NCI-H1436 (cell line): Measurements from ENCODE around the gene SLC35F3.

Experiments
- DNase-seq: peaks from one replicate; lab custom pipeline; 2025; lab: John Stamatoyannopoulos, UW

The SLC35F3 gene

GRCh38 chr1:233912447-233912846 is 8.0 kb downstream of the SLC35F3 start:
- no peak for DNase-seq

DNA sequence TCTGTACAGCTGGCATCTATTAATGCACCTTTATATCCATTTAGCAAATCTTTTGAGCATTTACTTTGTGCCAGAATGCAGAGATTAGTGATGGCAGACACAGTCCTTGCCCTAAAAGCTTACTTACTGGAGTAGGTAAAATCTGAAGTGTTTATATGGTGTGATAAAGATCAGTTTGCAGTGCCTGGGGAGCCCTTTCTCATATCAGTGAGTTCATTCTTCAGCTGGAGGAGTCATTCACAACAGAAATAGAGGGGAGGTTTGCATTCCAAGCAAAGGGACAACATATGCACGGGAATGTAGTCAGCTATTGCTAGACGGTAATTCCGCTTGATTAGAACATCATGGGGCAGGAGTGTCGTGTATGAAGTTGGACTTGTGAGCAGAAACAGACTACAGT is 8.4 kb downstream of the SLC35F3 start:
- DNase-seq: no peak

DNA sequence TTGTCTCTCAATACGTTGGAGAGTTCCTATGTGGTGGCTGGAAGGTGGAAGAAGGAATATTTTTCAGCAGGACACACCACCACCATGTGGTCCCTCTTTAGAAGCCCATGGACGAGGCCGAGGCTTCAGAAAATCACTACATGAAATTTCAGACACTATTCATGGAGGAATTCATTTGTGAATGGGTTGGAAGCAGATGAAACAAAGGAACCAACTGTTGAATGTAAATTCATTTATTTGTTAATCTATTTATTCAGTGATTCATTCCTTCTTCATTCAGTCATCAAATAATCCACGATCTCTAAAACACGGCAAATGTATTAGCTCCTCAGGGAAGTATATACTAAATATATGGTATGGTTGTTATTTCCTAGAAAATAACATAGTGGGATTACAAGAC is 12.2 kb downstream of the SLC35F3 start:
- no peak for DNase-seq

- DNase-seq: no peak
These were observed 15.3 kb downstream of the SLC35F3 start for GRCh38 chr1:233919786-233920185.

DNA sequence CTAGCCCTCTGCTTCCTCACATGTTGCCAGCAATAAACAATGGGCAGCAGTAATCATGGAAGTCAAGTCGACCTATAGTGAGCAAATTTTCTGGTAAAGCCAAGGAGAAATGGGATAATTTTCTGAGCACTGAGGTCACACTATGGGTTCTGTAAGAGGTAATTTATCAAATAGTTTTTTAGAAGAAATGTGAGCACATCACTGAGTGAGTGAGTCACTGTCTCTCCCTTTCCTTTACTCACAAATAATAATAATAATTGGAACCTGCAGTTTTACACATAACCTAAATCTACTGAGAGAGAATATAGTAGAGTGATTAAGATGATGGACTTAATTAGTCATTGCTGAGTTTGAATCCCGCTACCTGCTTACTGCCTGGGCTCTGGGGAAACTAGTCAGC is 23.6 kb downstream of the SLC35F3 start:
- no peak for DNase-seq

GRCh38 chr1:233933339-233933738 is 28.9 kb downstream of the SLC35F3 start:
- no peak for DNase-seq

DNA sequence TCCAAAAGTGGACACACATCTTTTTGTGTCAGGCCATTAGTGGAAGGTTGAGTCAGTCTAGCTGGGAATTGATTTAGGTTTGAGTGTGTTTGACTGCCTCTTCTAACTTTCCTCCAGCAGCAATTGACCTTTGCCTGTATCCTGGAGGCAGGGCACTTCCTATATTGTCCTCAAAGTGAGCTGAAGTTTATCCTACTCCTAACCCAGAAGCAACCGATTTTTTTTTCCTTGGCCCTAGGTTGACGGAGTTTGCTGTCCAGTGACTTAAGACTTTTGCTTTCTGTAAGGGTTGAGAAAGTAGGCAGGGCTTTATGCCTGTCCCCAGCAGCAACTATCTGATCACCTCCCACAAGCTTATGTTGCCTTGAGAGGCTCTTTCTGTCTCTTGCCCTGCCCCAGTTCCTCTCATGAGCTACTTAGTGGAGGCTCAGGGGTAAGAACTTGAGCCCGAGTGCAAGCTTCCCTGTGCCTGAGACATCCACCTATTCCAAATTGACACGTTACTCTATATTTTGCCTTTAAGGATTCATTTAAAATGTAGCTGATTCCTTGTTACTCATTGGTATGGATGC is 30.9 kb downstream of the SLC35F3 start:
- DNase-seq: no peak

DNA sequence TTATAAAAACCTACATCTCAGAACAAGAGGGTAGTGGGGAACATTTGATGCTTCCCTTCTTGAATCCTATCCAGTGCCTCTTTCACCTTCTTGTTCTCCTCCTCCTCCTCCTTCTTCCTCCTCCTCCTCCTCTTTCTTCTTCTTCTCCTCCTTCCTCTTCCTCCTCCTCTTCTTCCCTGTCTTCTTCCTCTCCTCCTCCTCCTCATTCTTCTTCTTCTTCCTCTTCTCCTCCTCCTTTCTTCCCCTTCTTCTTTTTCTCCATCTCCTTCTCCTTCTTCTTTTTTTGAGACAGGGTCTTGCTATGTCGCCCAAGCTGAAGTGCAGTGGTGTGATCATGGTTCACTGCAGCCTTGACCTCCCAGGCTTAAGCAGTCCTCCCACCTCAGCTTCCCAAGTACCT is 31.9 kb downstream of the SLC35F3 start:
- no peak for DNase-seq

- DNase-seq: no peak
These were observed 32.4 kb downstream of the SLC35F3 start for GRCh38 chr1:233936842-233937241.

DNA sequence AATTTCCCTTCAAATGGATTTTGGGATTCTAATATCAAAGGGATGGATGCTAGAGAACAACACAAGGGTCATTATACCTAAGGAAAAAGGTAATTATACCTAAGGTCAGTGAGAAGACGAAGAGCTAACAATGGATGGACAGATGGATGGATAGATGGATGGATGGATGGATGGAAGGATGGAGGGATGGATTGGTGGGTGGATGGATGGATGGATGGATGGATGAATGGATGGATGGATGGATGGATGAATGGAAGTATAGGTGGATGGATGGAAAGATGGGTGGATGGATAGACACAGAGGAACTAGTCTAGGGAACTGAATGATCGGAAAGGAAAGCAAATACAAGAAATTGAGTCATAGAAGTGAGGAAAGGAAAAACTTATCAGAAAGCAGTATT is 34.0 kb downstream of the SLC35F3 start:
- no peak for DNase-seq

- DNase-seq: no peak
These were observed 35.0 kb downstream of the SLC35F3 start for GRCh38 chr1:233939451-233939850.

- no peak for DNase-seq
These were observed 36.4 kb downstream of the SLC35F3 start for GRCh38 chr1:233940908-233941307.

DNA sequence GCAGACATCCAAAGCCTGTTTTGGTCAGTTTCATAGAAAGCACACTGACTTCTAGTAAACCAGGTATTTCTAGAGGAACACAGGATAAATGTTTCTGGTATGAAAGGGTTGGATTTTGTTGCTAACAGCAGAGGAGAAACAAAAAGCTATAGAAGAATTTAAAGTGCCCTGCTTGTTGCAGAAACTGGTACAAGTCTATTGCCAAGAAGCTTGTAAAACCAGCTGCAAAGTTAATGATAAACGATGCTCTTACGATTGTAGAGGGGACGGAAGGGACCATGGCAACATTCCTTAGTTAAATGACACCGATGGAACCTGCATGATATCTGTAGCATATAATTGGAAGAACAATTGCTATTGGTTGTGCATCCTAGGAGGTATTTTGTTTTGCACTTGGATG is 40.1 kb downstream of the SLC35F3 start:
- DNase-seq: no peak

GRCh38 chr1:233945573-233945972 is 41.1 kb downstream of the SLC35F3 start:
- peak; percentile 31 for DNase-seq

DNA sequence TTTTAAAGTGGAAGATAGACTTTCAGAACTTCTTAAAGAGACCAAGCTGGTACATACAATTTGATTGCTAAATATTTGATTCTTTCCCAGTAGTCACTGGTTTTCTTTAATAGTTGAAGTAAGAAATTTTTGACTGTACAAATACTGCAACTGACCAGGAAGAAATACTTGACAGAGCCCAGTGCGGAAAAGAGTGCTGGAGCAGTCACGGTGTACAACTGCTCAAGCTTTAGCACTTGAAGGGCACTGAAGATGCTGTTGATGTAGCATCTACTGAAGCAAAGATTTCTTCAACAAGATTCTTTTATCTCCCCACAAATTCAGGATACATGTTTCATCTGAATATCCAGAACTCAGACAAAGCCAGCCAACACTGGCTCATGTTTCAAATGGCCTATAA is 41.5 kb downstream of the SLC35F3 start:
- no peak for DNase-seq

GRCh38 chr1:233946724-233947123 is 42.2 kb downstream of the SLC35F3 start:
- no peak for DNase-seq

DNA sequence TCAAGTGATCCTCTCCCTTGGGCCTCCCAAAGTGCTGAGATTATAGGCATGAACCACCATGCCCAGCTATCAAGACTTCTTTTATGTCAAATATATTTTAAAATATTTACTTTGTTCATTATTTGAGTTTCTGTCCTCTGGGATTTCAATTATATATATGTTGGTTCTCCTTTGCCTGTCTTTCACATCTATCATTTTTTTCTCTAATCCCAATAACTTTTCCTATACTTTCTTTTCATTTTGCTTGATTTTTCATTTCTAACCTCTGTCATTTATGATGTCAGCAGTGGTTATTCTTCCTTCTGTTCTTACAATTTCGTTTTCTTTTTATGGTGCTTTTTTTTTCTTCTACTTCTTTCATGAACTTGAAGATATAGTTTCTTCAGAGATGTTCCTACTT is 47.3 kb downstream of the SLC35F3 start:
- no peak for DNase-seq

- no peak for DNase-seq
These were observed 53.2 kb downstream of the SLC35F3 start for GRCh38 chr1:233957691-233958090.

- DNase-seq: peak; percentile 39
These were observed 54.6 kb downstream of the SLC35F3 start for GRCh38 chr1:233959102-233959501.

- no peak for DNase-seq
These were observed 55.5 kb downstream of the SLC35F3 start for GRCh38 chr1:233959971-233960370.

GRCh38 chr1:233960386-233960785 is 55.9 kb downstream of the SLC35F3 start:
- no peak for DNase-seq

GRCh38 chr1:233962878-233963277 is 58.4 kb downstream of the SLC35F3 start:
- no peak for DNase-seq

DNA sequence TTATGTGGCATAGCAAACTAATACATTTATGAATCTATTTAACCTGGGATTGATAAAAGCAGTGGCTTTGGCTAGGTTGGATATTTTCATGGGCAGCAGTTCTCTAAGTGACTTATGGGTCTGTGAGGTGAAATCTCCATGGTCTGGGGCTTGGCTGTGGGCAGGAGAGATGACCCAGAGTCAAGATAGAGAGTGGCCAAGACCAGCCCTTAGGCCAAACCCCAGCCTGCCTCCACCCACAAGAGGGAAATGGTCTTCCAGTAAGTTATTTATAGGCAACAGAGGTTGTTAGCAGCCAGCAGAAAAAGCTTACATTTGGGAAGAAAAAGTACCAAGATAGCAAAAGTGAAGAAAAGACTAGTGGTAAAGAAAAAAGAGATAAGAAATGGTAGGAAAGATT is 61.4 kb downstream of the SLC35F3 start:
- no peak for DNase-seq

DNA sequence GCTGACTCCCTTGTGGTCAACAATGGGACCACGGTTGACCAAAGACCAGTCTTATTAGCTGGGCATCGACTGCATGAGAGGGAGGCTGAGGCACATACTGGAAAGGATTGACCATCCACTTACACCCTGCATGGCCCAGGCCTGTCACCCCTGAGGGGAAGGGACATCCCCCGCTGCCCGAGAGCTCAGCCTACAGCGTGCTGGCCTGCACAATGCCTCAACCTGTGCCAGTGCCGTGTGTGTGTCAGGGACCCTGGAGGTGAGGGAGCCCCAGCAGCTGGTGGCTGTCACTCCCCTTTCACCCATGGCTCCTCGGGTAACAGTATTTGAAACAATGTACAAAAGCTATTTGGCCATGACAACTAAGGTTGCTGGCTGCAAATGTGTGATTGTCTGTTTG is 67.3 kb downstream of the SLC35F3 start:
- no peak for DNase-seq

- DNase-seq: no peak
These were observed 68.1 kb downstream of the SLC35F3 start for GRCh38 chr1:233972563-233972950.
